HepG2 (cell line): Measurements from ENCODE around the gene PRPSAP2.
"Not testable (repeated sequence)": the region's sequence is repeated elsewhere in the genome, so short reads cannot be mapped to it uniquely, and the experiment has no call there.

Source experiments
- GABPA ChIP-seq, 2 experiments: IDR thresholded peaks; 2 replicates each; pipeline ENCODE4 v1.6.1; 2011 to 2016; ENCODE audit warnings: low read depth in 2 of 2, low read length in 1 of 2, missing biosample characterization in 1 of 2, missing genetic modification characterization in 1 of 2
- NR2C2 ChIP-seq: sonication (generic); formaldehyde crosslinking; IDR thresholded peaks from 2 replicates; pipeline ENCODE4 v1.4.0; 2020; ENCODE audit warnings: missing genetic modification reagents, mild to moderate bottlenecking, moderate library complexity, borderline replicate concordance
- POLR2AphosphoS5 ChIP-seq: IDR thresholded peaks from 2 replicates; pipeline ENCODE4 v1.6.1; 2012; ENCODE audit warnings: low read depth, low read length
- RFX5 ChIP-seq: IDR thresholded peaks from 2 replicates; pipeline ENCODE4 v1.6.1; 2011; ENCODE audit warnings: low read depth, low read length, improper control_type of control experiment
- SNRNP70 ChIP-seq: fragments of 200-400 bp; formaldehyde crosslinking; IDR thresholded peaks from 2 replicates; pipeline ENCODE4 v1.6.1; 2017; ENCODE audit warnings: mild to moderate bottlenecking, low read depth, low read length, moderate library complexity
- ZBTB10 ChIP-seq: sonication (generic); formaldehyde crosslinking; IDR thresholded peaks from 2 replicates; pipeline ENCODE4 v1.4.0; 2020; ENCODE audit warnings: missing genetic modification reagents, borderline replicate concordance
- ZBTB43 ChIP-seq: sonication (generic); formaldehyde crosslinking; conservative IDR thresholded peaks from 2 replicates; pipeline ENCODE4 v1.4.0; 2020; ENCODE audit warnings: missing genetic modification reagents
- ZFP36L1 ChIP-seq: sonication (generic); formaldehyde crosslinking; IDR thresholded peaks from 2 replicates; pipeline ENCODE4 v1.8.0; 2022; ENCODE audit warnings: mild to moderate bottlenecking, missing genetic modification reagents, moderate library complexity
- TF ChIP-seq, protein P1 (sequence below): sonication (generic); formaldehyde crosslinking; IDR thresholded peaks from 2 replicates; pipeline ENCODE4 v1.4.0; 2020; ENCODE audit warnings: missing genetic modification reagents

GRCh38 chr17:18821430-18821829 is 36.5 kb upstream of the PRPSAP2 start:
- TF ChIP-seq NR2C2 (CRISPR knock-in tag); ZFP36L1 (CRISPR knock-in tag); GABPA (IDR thresholded peaks at IDR 0.05; ENCODE audit: low read depth, low read length); GABPA (CRISPR knock-in tag; IDR thresholded peaks at IDR 0.05; ENCODE audit: low read depth); ZBTB10; SNRNP70; ZBTB43 (CRISPR knock-in tag); RFX5; POLR2AphosphoS5: not testable (repeated sequence)
- TF ChIP-seq, protein P1, sequence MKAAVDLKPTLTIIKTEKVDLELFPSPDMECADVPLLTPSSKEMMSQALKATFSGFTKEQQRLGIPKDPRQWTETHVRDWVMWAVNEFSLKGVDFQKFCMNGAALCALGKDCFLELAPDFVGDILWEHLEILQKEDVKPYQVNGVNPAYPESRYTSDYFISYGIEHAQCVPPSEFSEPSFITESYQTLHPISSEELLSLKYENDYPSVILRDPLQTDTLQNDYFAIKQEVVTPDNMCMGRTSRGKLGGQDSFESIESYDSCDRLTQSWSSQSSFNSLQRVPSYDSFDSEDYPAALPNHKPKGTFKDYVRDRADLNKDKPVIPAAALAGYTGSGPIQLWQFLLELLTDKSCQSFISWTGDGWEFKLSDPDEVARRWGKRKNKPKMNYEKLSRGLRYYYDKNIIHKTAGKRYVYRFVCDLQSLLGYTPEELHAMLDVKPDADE (CRISPR knock-in tag): not testable (repeated sequence)
